Ramos (cell line): Measurements from ENCODE around the gene GRIA3.
"Not testable (repeated sequence)": the region's sequence is repeated elsewhere in the genome, so short reads cannot be mapped to it uniquely, and the experiment has no call there.

Experiments used
- in situ Hi-C: fragments of 300-500 bp; cut with MboI; formaldehyde crosslinking; loops from one replicate; pipeline ENCODE4 v1.14.3; 2022; ENCODE audit warnings: low sequenced_read_pairs; ENCODE audit not compliant: unreplicated experiment

The GRIA3 gene

DNA sequence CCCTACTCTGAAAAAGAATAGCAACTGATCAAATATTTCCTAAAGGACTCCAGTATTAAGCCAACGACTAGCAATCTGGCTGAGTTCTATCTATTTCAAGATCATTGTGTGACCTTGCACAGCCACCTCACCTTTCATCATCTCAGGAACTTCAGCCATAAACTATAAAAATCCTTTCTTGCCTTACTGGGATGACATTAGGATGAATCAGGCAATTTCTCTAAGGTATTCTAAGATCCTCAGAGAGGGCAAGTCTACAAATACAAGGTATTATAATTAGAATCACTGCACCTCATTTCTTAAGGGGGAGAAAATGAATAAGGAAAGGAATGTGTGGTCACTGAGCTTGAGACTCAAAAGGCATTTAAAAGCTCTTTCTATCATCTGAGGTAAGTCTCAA, 152.6 kb downstream of the GRIA3 start:
- in situ Hi-C loops = no loop called here

DNA sequence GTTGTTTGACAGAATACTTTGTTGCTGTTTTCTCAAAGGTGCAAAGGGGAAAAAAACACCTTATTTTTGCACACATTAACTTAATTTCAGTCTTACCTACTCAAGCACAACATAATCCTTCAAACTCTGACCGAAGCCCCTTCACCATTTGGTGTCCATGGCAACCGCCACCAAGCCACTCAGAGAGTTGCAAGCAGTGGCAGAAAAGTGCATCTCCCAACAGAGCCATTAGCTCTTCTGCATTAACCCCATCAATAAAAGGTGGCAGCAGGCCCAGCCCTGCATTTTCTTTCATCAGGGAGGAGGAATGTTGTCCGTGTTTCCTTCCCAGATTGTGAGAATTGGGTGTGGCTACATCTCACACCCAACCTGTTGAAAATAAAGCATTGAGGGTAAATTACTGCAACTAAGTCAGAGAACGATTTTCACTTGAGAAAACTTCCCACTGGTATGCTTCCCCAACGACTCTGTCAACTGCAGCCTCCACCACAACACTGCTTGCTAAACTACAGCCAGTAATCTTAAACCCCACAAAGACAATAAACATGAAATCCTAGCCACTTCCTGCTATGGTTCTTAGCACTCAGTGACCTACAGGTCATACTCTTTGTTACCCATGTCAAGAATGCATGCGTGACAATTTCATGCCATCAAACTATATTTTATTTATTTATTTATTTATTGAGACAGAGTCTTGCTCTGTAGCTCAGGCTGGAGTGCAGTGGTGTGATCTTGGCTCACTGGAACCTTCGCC, 154.0 kb downstream of the GRIA3 start:
- in situ Hi-C loops = no loop called here

DNA sequence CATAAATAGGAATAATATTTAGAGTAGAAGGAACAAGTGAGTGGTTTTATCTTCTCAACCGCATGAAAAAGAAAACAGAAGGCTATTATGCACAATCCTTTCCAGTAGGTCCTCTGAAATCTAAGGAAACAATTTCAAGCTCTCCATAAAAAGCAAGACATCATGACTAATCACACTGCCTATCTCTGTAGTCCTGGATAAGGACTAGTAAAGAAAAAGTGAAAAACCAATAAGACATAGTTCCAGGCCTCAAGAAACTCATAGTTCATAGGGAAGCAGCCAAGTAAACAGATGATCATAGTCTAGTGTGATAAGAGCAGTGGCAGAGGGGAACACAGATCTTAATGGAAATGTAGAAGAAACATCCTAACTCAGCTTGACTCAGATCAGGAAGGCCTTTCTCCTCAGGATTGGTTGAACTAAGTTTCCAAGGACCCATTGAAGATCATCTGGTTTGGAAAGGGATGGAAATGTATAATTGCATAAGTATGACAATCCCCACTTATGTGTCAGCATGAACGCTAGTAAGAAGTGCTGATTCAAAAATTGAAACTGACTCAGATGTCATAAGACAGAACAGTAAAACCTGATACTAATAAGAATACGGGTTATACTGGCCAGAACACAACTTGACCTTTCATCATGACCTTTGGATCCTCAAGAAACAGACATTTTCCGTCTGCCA, 155.3 kb downstream of the GRIA3 start:
- in situ Hi-C loops = no loop called here

DNA sequence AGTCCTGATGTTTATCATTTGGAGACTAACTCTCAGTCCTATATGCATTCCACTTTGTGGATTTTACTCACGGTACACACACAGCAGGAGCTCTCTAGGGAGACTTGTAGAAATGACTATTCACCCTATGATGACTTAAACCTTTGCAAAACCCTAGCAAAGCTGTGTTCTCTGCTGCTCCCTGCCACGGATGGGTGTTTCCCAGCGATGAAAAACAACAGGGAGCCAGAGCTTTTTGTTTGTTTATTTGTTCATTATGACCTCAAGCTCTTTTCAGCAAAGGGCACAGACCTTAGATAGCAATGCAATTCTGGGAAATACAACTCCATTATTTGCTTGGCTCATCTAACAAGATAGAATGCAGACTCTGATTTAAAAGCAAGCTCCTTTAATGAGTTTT, 156.6 kb downstream of the GRIA3 start:
- in situ Hi-C loops = no loop called here

DNA sequence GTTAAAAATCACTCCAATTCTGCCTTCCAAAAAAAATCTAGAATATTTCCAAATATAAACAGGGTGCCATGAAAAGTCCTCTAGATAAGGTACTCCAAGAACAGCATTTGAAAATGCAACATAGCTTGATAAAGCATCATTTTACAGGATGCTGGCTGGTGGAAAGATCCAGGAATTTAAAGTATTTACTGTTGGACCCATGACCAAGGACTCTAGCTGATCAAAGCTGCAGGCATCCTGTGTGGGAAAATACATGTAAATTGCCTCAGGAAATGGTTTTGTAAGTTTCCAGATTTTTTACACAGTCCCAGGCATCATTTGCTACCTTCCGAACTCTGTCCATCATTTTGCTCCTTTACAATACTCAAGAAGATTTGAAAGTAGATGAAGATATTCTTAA, 164.4 kb downstream of the GRIA3 start:
- in situ Hi-C loops = no loop called here

DNA sequence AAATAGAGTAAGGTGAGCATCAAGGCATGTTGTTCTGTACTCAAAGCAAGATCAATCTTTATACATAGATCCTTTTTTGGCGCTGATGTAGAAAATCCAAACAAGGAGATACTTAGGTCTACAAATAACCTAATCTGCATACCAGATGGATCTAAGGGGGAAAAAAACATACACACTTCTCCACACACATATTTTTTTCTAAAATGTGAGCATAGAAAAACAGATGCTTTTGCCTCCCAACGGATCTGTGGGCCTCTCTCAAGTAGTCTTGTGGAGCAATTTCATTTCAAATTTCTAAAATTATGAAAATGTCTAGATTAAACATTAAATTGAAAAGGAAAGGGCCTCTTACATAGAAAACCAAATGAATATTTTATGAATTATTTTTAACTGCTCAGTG, 166.1 kb downstream of the GRIA3 start:
- in situ Hi-C loops = no loop called here

DNA sequence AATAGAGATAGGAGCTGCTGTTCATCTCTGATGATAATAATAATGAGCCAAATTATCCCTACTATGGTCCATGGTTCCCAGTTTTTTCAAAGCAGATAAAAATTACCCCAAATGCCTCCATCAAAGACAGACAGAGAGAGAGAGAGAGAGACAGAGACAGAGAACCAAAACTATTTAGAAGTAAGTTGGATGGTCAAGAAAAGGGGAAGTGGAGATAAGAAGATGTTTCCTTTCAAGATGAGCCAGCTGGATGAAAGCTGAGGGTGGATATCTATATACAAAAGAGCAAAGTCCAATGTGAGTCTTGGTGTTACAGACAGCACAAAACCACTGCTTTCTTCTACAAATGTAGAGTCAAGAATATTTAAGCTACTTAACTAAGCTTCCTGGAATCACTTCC, 173.9 kb downstream of the GRIA3 start:
- in situ Hi-C loops = no loop called here

DNA sequence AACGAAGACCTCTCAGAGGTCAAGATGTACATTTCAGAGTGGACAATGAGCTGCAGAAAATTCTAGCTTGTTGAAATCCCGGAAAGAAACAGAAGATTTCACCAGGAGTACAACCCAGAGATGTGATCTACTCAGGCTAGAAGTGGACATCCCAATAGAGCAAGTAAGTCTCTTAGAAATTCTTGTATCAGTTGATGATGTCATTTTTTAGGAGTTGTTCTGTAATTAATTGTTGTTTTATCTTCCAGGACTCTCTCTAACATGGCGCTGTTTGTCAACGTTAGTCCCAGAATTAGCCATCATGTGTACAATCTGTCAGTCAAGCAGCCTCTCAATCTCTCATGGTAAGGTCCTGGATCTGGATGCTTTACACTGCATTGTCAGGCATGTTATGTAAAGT, 174.4 kb downstream of the GRIA3 start:
- in situ Hi-C loops = no loop called here

DNA sequence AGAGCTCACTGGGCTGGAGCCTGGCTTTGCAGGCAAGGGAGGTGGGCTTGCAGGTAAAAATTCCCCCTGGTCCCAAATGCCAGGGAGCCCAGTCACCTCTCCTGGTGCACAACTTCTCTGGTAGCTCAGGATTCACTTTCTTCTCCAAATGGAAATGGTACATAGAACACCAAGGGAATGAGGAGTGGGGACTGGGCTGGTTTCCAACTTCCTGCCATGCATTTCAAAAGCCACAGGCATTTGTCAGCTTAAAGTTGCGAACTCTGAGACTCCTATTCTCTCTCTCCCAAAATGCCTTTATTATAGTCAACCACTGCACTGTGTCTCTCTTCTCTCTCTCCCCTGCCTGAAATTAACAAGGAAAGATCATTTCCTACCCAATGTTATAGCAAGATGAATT, 177.3 kb downstream of the GRIA3 start:
- in situ Hi-C loops = no loop called here

DNA sequence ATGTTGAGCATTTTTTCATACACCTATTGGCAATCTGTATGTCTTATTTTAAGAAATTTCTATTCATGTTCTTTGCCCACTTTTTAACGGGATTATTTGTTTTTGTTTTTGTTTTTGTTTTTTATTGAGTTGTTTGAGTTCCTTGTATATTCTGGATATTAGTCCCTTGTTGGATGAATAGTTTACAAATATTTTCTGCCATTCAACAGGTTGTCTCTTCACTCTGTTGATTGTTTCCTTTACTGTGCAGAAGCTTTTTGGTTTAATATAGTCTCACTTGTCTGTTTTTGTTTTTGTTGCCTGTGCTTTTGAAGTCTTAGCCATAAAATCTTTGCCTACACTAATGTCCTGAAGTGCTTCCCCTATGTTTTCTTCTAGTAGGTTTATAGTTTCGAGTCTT, 202.1 kb downstream of the GRIA3 start:
- in situ Hi-C loops = not testable (repeated sequence)

DNA sequence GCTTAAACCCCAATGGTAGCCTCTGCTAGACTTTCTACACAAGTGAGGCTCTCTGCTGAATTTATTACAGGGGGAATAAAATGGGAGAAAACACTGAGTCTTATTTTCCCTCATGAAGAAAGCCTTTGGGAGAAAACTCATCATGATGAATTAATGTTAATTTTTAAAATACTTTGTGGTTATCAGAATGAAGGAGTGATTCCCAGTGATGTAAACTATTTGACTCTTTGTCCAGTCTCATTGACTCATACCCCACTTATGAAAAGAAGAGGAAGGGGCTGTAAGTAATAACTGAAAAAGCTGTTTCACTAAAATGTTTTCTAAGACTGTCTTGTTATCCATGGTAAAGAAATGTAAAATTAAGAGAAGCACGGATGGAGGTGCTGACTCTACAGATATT, 208.8 kb downstream of the GRIA3 start:
- in situ Hi-C loops = no loop called here

DNA sequence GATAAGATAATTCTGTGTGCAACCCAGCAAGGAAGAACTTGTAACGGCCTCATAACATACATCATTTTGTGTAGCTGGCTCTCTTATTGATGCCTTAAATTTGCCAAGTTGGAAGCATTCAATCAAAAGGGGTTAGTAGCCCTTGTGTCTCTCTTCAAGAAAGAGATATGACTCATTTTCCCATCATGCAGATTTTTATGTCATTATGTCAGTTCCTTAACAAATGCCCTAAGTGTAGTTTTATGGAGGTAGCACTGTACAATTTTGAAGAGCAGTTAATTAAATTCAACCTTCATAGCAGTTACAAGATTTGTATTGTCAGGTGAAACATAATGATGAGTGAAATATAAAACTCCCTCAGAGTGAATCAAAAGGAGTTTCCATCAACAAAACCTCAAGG, 215.6 kb downstream of the GRIA3 start:
- in situ Hi-C loops = no loop called here

DNA sequence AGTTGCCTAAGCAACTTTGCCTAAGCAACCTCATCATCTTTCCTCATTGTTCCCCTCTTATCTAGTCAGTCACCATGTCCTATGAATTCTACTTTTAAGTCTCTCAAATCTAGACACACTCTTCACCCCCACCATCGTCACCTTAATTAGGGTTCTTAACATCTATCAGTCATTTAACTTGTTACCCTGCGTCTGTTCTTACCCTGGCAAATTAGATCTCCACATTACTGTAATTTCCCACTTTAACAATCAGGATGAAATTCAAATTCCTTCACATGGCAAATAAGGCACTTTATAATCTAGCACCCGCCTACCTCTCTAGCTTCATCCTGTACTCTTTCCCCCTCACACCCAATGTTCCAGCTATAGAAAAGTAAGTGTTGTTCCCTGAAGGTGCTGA, 221.2 kb downstream of the GRIA3 start:
- in situ Hi-C loops = no loop called here

DNA sequence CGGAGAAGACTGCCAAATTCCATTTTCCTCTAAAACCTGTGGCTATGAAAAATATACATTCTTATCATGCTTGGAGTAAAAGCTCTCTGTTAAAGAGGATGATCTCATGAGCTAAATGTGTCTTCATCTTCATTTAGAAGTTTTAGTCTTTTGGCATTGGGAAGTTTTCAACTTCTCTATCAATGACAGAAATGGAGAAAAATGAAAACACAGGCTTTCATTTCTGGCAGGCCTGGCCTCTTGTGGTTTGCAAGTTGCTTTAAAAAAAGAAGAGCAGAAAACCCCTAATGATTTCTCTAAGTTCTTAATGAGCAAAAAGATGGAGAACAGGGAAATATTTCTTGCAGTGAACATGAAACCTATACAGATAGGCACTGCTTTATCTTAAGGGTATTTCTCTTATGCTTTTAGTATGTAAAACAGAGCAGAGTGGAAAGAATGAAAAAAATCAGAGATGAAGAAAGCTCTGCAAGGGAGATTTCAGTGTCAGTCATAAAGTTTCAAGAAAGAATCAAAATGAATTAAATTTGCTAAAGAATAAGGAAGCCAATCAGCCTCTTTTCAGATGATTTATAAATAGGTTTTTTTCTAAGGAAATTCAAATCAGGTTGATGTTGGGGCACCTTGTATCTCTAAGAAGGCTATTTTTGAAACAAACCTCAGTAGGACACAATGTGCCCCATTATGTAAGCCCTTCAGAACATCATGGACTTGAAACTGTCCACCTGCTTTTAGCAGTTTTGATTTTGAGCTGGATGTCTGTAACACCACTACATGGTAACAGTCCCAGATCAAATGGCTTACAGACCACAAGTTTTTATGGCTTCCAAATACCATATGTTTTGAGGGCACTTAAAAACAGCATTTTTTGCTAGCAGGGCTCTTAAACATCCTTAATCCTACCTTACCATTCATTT, 225.0 kb downstream of the GRIA3 start:
- in situ Hi-C loops = no loop called here

DNA sequence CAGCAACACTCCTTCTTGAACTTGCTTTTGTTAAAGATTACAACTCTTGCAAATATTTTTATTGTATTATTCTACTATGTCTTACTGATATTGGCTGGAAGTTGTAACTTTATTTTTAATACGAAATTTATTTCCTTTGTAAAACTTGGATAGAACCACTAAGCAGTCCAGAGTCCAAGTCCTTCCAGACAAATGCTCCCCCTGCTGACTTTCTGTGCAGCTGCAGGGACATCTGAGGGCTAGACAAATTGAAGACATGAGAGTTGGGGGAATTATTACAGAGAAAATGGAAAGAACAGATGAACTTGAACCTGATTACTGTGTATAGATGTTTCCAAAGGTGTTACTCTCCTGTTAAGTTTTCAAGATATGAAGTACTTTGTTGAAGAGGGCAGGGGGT, 238.8 kb downstream of the GRIA3 start:
- in situ Hi-C loops = no loop called here

DNA sequence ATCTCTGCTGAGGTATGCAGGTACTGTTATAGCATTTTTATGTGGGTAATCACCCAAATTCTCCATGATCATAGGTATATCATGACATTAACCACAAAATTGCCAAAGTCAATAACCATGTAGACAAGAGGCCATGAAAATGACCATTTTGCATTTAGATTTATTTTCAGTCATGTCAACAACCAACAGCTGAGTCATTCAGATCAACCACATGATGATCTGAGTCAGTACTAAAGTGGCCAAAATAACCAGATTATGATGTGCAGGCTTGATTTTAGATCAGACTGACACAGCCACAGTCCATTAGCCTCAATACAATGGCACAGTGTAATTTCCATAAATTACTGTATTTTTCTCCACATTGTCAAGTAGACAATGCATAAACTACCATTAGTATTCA, 240.5 kb downstream of the GRIA3 start:
- in situ Hi-C loops = no loop called here

DNA sequence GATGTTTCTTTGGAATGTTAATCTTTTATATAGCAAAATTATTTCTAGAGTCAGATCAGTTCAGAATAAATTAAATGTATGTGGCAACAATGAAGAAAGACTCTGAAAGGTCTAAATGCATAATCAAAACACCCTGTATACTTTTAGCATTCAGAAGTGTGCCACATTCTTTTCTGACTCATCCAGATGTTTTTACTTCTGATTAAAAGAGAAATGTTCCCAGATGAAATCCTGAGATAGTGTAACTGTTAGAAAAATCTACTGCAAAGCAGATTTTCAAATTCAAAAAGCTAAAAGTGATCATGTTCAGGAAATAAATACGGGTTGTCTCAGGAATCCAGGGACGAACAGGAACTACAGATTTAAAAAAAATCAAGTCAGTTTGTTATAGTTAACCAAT, 241.4 kb downstream of the GRIA3 start:
- in situ Hi-C loops = no loop called here

DNA sequence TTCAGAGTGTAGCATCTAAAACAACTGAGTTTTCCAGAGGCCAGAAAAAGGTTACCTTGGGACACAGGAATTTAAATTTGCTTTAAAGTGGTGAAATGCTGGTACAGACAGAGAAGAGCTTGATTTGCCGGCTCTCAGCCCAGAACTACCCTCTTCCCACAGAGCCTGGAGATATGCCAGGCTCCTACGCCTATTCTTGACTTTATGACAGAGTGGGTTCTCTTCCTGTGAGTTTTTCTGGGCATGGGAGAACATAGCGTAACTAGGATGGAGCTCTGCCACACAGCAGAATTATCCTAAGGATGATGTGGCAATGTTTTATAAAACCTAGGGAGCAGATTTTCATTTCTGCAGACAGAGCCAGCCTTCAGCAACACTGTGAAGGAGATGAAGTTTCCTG, 241.8 kb downstream of the GRIA3 start:
- in situ Hi-C loops = no loop called here

DNA sequence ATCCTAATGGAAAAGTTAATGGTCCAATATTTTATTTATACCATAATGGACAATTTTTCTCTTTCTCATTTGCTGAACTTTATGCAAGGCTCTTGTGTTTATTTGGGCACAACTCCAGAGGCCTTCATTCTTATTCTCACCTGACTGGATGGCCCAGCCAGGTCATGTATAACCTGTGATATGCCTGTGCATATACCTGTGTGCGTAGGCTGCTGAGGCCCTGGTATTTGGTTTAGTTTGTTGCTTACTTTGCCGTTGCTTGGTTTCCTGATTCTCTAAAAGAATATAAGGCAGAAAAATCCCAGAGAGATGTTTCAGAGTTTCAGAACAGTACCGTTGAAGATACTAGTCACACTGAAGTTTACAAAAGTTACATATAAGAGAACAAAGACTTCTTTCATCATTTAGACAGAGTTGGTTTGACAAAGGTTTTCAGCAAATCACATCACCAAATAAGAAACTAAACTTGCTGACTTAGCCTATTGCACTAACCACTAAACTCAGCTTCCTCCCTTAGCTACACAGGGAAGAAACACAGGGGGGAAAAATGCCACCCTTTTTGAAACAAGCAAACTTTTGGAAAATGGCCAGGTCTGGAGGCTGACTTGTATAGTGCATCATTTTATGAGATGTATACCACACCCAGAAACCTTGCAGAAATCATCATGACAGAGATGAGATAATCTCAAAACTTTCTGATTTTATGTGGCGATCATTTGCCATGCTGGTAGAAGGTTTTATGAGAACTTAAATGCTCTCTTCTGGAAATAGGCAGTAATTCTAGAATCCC, 248.5 kb downstream of the GRIA3 start:
- in situ Hi-C loops = no loop called here

DNA sequence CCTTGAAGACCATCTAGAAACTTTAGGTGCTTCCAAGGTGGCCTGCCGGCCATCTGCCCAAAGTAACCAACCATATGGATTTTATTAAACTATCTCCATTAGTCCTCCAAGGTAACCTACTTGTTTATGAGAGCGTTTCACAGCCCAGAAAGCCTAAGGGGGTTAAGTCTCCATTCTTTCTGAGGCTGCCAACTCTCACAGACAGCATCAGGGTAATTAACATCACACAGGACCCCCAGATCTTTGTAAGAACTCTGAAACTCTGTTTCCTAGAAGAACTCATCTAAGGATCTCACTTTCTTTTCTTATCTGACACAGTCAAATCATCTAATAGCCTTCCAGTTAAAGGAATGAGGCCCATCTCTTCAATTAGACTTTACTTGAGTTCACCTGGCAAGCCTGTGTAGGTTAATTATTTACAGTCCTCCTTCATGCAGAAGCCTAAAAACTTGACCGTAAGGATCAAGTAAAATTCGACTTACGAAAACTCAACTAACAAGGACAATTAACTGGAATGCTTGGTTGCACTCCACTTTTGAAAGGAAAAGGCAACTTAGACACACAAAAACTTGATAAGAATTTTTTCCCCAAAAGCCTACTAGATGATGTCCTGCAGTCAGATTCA, 252.5 kb downstream of the GRIA3 start:
- in situ Hi-C loops = no loop called here
